IPS-18c (cell line): ENCODE results near the gene JAG1.

Source experiments
- H3K4me3 ChIP-seq: 2 replicates; pipeline ENCODE4 v1.7.0; 2013; ENCODE audit warnings: low read depth, mild to moderate bottlenecking, low read length, moderate library complexity; ENCODE audit not compliant: insufficient read depth
- H3K9me3 ChIP-seq: one replicate; pipeline ENCODE4 v1.6.1; 2013; ENCODE audit warnings: mild to moderate bottlenecking, low read length, moderate library complexity; ENCODE audit not compliant: control insufficient read depth, insufficient read depth

JAG1 gene

GRCh38 chr20:10673842-10674683, at the start of gene JAG1:
JAG1 (minus strand) TSS chr20:10673999; CDS start chr20:10673530, 469 bp downstream.
- Histone ChIP-seq H3K9me3 (no peaks in the 10 kb centered on the region), H3K4me3 (peak within 1 kb of the TSS; percentile 86)

DNA sequence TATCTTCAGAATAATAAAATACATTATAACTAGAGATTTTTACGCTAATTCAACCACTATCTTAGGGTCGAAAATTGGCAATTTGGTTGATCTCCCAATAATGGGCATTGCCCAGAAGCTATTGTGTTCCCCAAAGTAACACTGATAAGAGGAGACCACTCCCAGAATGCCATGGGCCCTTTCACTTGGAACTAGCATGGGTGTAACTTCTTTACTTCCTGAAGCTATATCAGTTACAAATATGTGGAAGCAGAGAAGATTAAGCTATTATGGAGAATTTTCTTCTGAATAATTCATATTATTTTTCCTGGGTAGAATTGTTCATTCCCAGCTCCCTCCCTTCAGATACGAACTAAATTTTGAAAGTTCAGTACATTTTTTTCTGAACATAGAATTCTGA, 48.2 kb upstream of the JAG1 start:
- Histone ChIP-seq H3K9me3 (no peaks in the 10 kb centered on the region), H3K4me3 (no peak overlapping the region)

DNA sequence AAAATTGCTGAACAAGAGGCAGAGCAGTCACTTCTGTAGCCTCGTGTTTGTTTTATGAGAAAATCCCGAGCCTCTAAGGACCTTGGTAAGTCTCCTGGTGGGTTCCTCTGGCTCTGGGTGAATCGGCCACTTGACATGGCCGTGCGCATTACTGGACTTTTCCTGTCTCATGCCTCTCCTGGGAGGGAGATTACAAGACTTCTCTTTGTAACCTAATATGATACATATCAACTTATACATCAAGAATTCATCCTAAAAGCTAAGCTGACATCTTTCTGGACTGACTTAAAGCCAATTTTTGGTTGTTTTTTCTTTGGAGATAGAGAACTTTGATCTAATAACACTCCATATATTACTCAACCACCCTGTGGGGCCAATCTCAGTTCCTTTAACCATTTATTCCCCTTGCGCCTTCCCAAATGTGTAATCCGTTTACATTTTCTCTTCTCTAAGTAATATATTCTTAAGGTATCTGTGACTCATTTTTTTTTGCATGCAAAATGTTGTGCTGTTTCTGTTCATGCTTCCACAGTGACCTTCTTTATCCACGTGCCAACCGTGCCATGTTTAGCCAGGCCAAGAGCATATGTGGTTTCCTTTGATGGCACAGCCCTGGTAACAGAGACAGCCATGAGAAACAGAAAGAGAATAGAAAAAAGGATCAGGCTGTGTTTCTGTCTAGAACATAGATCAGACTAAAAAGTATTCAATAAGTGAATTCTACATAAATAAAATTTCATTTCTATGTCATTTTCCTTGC, 47.5 kb upstream of the JAG1 start:
- H3K9me3 ChIP-seq: no peaks in the 10 kb centered on the region

DNA sequence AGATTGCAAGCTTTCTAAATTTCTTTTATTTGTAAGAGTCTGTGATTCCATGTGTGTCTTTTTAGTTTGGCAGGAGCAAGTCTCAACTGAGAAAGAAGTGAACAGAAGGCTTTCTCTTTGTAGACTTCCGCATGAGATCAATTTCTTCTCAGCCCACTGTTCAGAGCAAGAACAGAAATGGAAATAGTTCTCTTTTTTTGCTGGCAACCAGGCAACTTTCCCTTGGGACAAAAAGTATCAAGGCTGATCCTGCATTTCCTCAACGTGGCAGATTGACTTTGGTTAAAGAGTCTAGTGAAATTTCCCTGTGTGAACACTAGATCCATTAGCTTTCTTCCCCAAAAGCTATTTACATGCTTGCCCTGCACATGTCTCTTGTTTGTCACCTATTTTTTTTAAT, 46.8 kb upstream of the JAG1 start:
- Histone ChIP-seq H3K9me3 (no peaks in the 10 kb centered on the region), H3K4me3 (no peak overlapping the region)

More for the DNA sequence above, 47.5 kb upstream of the JAG1 start:
- H3K4me3 ChIP-seq: no peak overlapping the region

GRCh38 chr20:10719740-10720385, 46.1 kb upstream of the JAG1 start:
- no peaks in the 10 kb centered on the region for H3K9me3 ChIP-seq

GRCh38 chr20:10718661-10719060, 44.9 kb upstream of the JAG1 start:
- no peak overlapping the region for H3K4me3 ChIP-seq
- H3K9me3 ChIP-seq: no peaks in the 10 kb centered on the region

More at GRCh38 chr20:10719740-10720385, 46.1 kb upstream of the JAG1 start:
- no peak overlapping the region for H3K4me3 ChIP-seq

- no peak overlapping the region for H3K4me3 ChIP-seq
- no peaks in the 10 kb centered on the region for H3K9me3 ChIP-seq
Measured at GRCh38 chr20:10716855-10717254, 43.1 kb upstream of the JAG1 start.

GRCh38 chr20:10715035-10715434, 41.2 kb upstream of the JAG1 start:
- no peak overlapping the region for H3K4me3 ChIP-seq

GRCh38 chr20:10714236-10714975, 40.6 kb upstream of the JAG1 start:
- Histone ChIP-seq H3K9me3 (no peaks in the 10 kb centered on the region), H3K4me3 (no peak overlapping the region)

More at GRCh38 chr20:10715035-10715434, 41.2 kb upstream of the JAG1 start:
- H3K9me3 ChIP-seq: no peaks in the 10 kb centered on the region

GRCh38 chr20:10713161-10713560, 39.4 kb upstream of the JAG1 start:
- Histone ChIP-seq H3K9me3 (no peaks in the 10 kb centered on the region), H3K4me3 (no peak overlapping the region)

GRCh38 chr20:10711903-10712451, 38.2 kb upstream of the JAG1 start:
- no peak overlapping the region for H3K4me3 ChIP-seq
- H3K9me3 ChIP-seq: no peaks in the 10 kb centered on the region

- Histone ChIP-seq H3K4me3 (no peak overlapping the region), H3K9me3 (no peaks in the 10 kb centered on the region)
Measured at GRCh38 chr20:10710991-10711775, 37.4 kb upstream of the JAG1 start.

DNA sequence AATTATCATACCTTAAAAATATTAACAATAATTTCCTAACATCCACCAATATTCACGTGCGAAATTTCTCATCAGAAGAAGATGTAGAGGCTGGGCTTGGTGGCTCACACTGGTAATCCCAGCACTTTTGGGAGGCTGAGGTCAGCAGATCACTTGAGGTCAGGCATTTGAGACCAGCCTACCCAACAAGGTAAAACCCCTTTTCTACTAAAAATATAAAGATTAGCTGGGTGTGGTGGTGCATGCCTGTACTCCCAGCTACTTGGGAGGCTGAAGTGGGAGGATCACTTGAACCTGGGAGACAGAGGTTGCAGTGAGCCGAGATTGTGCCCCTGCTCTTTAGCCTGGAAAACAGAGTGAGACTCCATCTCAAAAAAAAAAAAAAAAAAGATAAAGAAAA, 36.1 kb upstream of the JAG1 start:
- H3K4me3 ChIP-seq: no peak overlapping the region
- no peaks in the 10 kb centered on the region for H3K9me3 ChIP-seq

DNA sequence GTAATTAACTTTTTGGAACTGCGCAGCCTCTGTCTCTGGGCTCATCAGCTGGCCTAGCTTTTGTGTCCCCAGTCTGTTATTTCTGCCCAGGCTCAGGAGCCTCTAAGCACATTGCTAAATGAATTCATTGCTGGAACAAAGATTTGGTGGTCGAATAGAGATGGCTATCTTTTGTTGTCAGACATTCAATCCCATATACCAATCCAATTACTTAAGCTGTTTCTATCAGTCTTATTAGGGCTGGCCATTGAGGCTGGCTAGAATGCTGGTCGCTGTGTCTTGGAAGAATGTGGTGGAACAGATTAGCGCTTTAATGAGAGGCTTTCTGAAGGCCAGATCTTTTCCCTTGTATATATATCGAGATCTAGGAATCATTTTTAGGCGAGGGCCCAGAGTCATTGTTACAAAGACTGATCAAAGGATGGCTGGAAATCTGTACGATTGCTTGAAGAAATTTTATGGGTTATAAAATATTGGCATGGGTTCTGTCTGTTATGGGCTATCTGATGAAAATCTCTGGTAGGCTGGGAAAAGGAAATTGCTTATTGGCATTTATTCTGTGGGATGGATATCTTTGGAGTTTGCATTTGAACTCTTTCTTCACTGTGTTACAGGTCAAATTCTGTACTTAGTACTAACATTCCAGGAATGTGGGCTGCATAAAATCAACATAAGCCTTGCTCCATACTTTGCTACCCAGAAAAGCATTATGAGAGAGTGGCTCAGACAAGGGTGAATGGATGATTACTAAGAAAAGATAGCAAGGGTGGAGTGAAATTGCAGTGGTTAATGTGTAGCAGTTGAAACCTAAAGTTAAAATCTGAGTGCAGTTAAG, 34.8 kb upstream of the JAG1 start:
- no peaks in the 10 kb centered on the region for H3K9me3 ChIP-seq
- no peak overlapping the region for H3K4me3 ChIP-seq

GRCh38 chr20:10707791-10708190, 34.0 kb upstream of the JAG1 start:
- no peak overlapping the region for H3K4me3 ChIP-seq
- no peaks in the 10 kb centered on the region for H3K9me3 ChIP-seq
